Activated CD8-positive, alpha-beta memory T cell treated with anti-CD3 and anti-CD28 coated beads for 4 hours (primary cell): ENCODE results near the gene OR2D2.
"Not testable (repeated sequence)": the region's sequence is repeated elsewhere in the genome, so short reads cannot be mapped to it uniquely, and the experiment has no call there.

ENCODE experiments used
- DNase-seq, 2 donors: peaks; one replicate each; pipeline ENCODE4 v3.0.0-alpha.2; 2020; ENCODE audit warnings: low read depth in 2 of 2

The OR2D2 gene

GRCh38 chr11:6876914-6877313 lies 15.4 kb downstream of the OR2D2 start:
- DNase-seq: no peak

- DNase-seq: no peak
Measured at GRCh38 chr11:6876325-6876724, 16.0 kb downstream of the OR2D2 start, which contains the start of gene OR10A4. Gene OR10A4, plus strand, starts transcription at chr11:6876625. Its CDS starts 23 bp downstream, at chr11:6876648.

GRCh38 chr11:6875761-6876160 lies 16.5 kb downstream of the OR2D2 start:
- DNase-seq: no peak

GRCh38 chr11:6871278-6871677 lies 21.0 kb downstream of the OR2D2 start:
- DNase-seq: no peak

- DNase-seq: no peak
Measured at GRCh38 chr11:6864438-6864837, 27.9 kb downstream of the OR2D2 start.

- DNase-seq: no peak
Measured at GRCh38 chr11:6862961-6863360, 29.3 kb downstream of the OR2D2 start, which contains the start of gene OR10A2. Gene OR10A2, plus strand, starts transcription at chr11:6863057. Its CDS starts 6,698 bp downstream, at chr11:6869755.

GRCh38 chr11:6856871-6857270 lies 35.4 kb downstream of the OR2D2 start:
- DNase-seq: no peak

GRCh38 chr11:6855971-6856541 lies 36.2 kb downstream of the OR2D2 start:
- no peak for DNase-seq

- DNase-seq: not testable (repeated sequence)
Measured at GRCh38 chr11:6854801-6855200, 37.5 kb downstream of the OR2D2 start.

GRCh38 chr11:6850526-6850925 lies 41.8 kb downstream of the OR2D2 start:
- DNase-seq: no peak

GRCh38 chr11:6845383-6845782 lies 46.9 kb downstream of the OR2D2 start, which contains the start of gene OR10A5:
Gene OR10A5, plus strand, starts transcription at chr11:6845683. Its CDS starts 0 bp downstream, at chr11:6845683.
- no peak for DNase-seq

GRCh38 chr11:6844356-6844755 lies 47.9 kb downstream of the OR2D2 start:
- no peak for DNase-seq

- no peak for DNase-seq
Measured at GRCh38 chr11:6843670-6844069, 48.6 kb downstream of the OR2D2 start.

- DNase-seq: no peak
Measured at GRCh38 chr11:6841694-6842093, 50.6 kb downstream of the OR2D2 start.
